Measurements from ENCODE around the gene CELF2.

Gene CELF2

DNA sequence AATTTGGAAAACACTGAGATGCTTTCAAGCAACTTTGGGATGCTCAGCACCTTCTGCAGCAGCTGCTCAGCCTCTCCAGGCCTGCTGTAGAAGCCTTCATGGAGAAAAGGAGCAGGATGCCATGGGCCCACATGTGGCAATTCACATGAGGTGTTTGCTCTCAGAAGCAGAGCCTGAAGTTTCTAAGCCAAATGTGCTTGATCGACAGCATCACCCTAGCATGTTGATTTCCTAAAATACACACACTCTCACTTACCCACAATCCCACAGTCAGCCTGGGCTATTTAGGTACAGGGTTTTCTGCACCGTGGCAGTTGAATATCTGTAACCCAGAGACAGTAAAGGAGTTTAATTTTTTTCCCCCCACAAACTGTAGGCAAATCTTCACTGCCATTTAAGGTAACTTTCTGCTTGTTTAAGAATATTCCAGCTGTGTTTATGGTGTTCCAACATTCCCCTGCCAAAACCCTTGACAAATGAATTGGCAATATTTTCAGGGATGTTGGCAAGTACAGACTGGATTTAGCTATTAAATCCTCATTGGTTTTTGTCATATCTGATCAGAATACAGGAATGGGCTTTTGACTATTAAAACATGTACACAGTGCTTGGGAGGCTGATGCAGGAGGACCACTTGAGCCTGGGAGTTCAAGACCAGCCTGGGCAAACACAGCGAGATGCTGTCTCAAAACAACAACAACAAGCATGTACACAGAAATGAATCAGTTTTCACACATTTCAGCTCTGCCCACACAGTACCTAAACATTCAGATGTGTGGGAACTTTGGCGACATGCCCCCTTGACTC, 244.2 kb downstream of the CELF2 start:
- no peak overlapping the region for H3K27ac ChIP-seq
- TF ChIP-seq, protein P1, sequence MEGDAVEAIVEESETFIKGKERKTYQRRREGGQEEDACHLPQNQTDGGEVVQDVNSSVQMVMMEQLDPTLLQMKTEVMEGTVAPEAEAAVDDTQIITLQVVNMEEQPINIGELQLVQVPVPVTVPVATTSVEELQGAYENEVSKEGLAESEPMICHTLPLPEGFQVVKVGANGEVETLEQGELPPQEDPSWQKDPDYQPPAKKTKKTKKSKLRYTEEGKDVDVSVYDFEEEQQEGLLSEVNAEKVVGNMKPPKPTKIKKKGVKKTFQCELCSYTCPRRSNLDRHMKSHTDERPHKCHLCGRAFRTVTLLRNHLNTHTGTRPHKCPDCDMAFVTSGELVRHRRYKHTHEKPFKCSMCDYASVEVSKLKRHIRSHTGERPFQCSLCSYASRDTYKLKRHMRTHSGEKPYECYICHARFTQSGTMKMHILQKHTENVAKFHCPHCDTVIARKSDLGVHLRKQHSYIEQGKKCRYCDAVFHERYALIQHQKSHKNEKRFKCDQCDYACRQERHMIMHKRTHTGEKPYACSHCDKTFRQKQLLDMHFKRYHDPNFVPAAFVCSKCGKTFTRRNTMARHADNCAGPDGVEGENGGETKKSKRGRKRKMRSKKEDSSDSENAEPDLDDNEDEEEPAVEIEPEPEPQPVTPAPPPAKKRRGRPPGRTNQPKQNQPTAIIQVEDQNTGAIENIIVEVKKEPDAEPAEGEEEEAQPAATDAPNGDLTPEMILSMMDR (conservative IDR thresholded peaks at IDR 0.05), result no peak
- TF ChIP-seq ZFX (IDR thresholded peaks at IDR 0.05), result no peak

DNA sequence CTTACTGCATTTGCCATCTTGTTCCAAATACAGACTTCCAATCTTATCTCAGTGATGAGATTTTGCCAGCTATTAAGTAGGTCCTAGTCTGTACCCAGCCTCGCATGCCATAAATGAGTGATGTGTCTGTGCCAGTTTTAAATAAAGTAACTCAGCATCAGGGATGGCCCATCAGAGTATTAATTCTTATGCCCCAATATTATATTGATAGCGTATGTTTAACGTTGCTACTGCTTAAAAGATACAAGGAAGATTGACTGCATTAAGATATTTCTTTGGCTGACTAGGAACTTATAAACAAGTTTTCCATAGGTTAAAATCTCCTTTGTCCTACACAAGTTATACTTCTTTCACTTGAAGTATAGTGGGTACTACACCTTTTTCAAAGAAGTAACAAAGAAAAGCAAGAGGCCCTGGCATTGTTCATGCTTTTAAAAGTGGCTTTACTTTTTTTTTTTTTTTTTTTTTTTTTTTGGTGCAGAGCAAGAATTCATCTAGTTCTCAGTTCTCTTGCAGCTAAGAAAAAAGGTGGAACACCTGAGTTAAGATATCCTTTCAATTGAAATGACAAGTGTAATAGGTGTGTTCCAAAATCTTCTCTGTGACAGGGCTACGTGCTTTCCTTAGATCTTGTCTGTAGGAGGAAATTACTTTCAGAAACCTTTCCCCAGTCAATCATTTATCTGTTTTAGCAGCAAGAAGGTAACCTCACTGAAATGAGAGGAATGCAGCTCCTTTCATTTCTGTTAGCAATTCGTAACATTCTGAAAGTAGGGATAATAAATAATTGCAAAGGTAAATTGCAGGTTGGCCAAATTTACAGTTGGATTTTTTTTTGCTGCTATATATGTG, 245.0 kb downstream of the CELF2 start:
- TF ChIP-seq, protein P1 (conservative IDR thresholded peaks at IDR 0.05), result no peak
- no peak for TF ChIP-seq ZFX (IDR thresholded peaks at IDR 0.05)
- H3K27ac ChIP-seq, result no peak overlapping the region

DNA sequence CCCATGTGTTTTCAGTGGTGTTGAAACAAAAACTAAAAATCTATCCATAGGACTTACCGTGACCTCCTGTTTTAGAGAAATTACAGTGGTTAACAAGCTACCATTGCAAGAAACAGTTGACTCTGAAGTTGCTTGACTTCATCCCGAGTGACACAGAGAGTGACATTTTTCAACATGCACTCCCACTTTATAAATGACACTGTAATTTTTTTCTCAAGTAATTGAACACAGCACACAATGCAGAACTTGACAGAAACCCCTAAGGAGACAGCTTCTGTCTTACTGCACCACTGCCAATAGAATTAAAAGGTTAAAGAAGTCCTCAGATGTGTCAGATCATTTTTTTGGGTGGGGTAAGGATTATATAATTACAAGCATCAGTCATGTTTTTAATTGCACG, 246.1 kb downstream of the CELF2 start:
- H3K27ac ChIP-seq, result no peak overlapping the region
- TF ChIP-seq, protein P1 (conservative IDR thresholded peaks at IDR 0.05), result no peak
- no peak for TF ChIP-seq ZFX (IDR thresholded peaks at IDR 0.05)

DNA sequence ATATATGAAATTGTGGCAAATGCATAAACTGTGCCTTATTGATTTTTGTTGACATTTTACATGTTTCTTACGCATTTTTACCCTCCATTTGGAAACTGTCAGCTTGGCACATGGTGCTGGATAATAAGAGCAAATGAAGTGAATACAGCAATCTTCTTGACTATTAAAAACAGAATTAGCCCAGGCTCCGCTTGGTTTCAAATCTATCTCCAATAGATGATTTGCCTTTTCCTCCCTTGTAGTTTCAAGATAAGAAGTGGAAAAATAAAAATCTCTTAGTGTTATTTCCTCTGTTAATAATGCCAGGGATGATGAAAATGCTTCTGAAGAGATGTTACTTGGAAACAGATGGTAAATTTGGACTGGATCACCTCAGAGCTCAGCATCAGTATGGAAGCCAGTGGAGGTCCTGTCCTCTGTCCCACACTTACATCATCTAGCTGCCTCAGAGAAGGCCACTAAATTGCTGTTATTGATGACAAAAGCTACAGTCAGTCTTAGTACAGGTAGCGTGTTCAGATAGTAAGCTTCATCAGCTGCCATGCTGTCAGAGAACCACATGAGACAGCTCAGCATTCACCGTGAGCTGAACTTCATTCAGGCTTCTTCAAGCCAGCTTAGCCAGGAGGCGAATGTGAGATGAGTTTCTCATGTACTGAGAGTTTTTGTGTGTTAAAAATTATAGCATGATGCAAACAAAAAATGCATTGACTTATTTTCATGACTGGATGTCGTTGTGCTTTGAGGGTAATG, 246.8 kb downstream of the CELF2 start:
- no peak for TF ChIP-seq ZFX (IDR thresholded peaks at IDR 0.05)
- TF ChIP-seq, protein P1 (conservative IDR thresholded peaks at IDR 0.05), result no peak
- no peak overlapping the region for H3K27ac ChIP-seq

DNA sequence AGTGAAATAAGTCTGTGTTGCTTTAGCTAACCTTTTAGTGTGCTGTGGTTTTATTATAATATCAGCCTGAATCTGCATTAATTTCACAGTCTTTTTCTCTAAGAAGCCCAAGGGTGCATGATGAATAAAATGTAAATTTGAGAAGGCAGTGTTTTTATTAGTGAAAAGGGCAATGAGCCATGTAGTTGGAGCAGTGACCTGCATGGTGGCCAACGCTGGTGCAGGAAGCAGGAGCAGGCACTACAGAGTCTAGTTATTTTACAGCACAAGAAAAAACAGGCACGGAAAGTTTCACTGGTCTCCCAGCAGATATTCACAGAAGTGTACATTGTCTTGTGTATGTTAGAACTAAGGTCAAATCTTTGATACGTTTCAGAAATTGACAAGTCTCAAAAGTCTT, 247.8 kb downstream of the CELF2 start:
- no peak overlapping the region for H3K27ac ChIP-seq
- no peak for TF ChIP-seq ZFX (IDR thresholded peaks at IDR 0.05)
- TF ChIP-seq, protein P1 (conservative IDR thresholded peaks at IDR 0.05), result no peak

DNA sequence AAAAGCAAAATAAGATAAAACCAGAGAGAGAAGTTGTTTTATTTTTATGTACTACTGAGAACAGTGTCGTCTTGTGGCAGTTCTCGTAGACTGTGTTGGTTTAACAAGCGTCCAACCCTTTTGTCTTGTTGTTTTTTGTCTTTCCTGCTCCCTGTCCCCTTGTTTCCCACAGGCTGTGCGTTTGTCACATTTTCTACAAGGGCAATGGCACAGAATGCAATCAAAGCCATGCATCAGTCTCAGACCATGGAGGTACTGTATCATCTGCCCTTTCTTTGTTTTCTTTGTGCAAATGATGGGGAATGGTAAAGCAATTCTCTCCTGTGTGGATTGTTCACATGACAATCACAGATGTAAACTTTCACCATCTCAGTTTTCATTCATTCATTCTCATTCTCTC, 248.8 kb downstream of the CELF2 start:
- TF ChIP-seq ZFX (IDR thresholded peaks at IDR 0.05), result no peak
- TF ChIP-seq, protein P1 (conservative IDR thresholded peaks at IDR 0.05), result no peak
- no peak overlapping the region for H3K27ac ChIP-seq
